ENCODE measurements around the gene MRAS.

The MRAS gene

DNA sequence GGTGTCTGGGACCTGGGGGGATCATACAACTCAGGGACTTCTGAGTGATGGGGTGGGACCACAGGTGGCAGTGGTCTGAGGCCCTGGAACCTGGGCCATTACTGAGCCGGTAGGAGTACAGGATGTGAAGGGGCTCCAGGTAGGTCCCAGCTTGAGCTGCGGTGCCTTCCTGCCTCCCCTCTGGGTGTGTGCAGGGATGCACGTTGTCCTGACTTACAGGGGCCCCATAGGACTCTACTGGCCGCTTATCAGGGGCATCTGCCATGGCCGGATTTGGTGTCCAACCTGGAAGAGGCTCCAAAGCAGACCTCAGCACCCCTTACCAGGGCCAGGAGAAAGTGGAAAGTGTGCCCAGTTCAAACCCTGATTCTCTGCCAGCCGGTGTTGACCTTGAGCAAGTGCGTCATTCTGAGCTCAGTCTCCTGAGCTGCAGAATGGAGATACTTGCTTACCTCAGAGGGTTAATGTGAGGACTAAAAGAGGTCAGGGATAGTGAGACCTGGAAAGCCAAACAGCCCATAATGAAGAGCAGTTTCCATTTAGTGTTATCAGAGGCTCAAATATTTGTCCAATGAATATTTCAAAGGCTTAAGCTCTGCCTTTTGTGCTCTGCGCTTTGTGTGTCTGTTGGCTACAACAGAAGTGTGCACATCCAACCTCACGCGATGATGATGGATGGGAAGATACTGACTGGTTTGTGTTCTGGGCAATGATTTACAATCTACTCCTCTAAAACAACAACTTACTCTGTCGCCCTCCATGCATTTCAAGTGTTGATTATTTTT, 50.6 kb downstream of the MRAS start:
- in situ Hi-C loops (cut with HindIII; ENCODE audit: low sequenced_read_pairs): no loop called here
- TF ChIP-seq, protein P1, sequence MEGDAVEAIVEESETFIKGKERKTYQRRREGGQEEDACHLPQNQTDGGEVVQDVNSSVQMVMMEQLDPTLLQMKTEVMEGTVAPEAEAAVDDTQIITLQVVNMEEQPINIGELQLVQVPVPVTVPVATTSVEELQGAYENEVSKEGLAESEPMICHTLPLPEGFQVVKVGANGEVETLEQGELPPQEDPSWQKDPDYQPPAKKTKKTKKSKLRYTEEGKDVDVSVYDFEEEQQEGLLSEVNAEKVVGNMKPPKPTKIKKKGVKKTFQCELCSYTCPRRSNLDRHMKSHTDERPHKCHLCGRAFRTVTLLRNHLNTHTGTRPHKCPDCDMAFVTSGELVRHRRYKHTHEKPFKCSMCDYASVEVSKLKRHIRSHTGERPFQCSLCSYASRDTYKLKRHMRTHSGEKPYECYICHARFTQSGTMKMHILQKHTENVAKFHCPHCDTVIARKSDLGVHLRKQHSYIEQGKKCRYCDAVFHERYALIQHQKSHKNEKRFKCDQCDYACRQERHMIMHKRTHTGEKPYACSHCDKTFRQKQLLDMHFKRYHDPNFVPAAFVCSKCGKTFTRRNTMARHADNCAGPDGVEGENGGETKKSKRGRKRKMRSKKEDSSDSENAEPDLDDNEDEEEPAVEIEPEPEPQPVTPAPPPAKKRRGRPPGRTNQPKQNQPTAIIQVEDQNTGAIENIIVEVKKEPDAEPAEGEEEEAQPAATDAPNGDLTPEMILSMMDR (IDR thresholded peaks at IDR 0.05; ENCODE audit: low read depth, low read length): no peak
- H3K4me3 ChIP-seq (ENCODE audit: low read depth, low read length): no peak overlapping the region
- no peak for DNase-seq (ENCODE audit: low read depth, low spot score)

DNA sequence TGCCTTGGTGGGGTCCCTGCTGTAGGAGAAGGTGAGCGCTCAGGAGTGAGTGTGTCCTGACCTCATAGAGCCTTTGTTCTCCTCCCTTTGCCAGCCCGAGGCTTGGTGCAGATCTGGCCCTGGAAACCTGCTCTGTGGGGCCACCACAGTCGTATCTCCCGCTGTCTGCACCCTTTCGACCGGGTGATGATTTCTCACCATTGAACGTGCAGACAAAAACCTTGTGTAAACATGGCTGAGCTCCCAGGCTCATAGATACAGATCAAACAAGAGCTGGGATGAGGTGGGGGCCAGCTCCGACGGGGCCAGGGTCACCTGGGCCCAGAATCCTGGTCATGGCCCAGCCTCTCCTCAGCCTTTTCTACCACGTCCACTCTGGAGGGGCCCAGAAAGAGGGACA, 51.4 kb downstream of the MRAS start:
- DNase-seq (ENCODE audit: low read depth, low spot score): no peak
- in situ Hi-C loops (cut with HindIII; ENCODE audit: low sequenced_read_pairs): no loop called here
- no peak overlapping the region for H3K4me3 ChIP-seq (ENCODE audit: low read depth, low read length)
- TF ChIP-seq, protein P1 (IDR thresholded peaks at IDR 0.05; ENCODE audit: low read depth, low read length): no peak

DNA sequence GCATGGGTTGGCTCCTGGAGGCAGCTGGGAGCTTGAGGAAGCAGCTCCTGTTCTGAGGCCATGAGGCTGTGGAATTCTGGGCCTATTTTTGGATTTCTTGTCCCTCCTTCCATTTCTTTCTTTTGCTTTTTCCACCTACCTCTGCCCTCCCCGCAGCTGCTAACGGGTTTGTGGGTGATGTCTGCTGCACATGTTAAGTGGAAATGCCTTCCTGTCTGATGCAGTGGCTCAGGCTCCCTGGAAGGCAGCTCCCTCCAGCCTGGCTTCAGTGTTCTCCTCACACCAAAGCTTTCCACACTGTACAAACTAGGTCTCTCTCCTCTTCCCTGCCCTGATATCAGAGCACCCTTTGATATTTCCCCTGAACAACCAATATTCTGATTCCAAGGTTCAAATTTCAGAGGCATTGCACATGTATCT, 52.3 kb downstream of the MRAS start:
- TF ChIP-seq, protein P1 (IDR thresholded peaks at IDR 0.05; ENCODE audit: low read depth, low read length): no peak
- in situ Hi-C loops (cut with HindIII; ENCODE audit: low sequenced_read_pairs): no loop called here
- DNase-seq (ENCODE audit: low read depth, low spot score): no peak
- H3K4me3 ChIP-seq (ENCODE audit: low read depth, low read length): no peak overlapping the region

DNA sequence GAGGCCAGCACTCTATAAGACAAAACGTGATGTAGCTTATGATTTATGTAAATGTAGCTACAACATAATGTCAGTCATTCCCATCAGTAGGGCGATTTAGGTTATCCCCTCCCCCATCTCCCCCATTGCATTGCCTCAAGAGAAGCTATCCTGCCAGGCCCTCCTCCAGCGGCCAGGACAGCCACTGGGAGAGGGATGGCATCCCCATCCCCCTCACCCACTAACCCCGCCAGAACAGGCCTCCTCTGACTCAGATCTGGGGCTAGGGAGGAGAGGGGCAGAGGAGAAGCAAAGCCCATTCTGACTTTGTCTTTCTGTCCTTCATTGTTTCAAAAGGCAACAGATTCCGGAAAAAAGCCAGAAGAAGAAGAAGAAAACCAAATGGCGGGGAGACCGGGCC, 53.5 kb downstream of the MRAS start:
- TF ChIP-seq, protein P1 (IDR thresholded peaks at IDR 0.05; ENCODE audit: low read depth, low read length): no peak
- no peak for DNase-seq (ENCODE audit: low read depth, low spot score)
- no peak overlapping the region for H3K4me3 ChIP-seq (ENCODE audit: low read depth, low read length)
- in situ Hi-C loops (cut with HindIII; ENCODE audit: low sequenced_read_pairs): no loop called here

DNA sequence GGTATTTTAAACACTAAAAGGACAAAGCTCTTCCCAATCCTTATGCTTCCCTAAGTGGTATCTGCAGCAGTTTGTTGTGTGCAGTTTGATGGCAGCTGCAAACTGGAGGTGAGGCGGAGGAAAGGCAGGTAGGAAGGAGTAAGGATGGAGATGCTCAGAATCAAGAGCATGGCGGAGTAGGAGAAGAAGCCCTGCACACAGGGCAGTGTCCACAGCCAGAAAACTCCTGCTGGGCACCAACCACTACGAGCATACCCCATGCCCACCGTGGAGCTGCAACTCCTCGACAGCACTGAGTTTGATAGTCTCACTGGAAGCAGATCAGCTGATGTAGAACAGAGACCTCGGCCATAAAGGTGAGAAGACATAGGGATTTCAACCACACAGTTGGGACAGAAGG, 55.7 kb downstream of the MRAS start:
- no peak for DNase-seq (ENCODE audit: low read depth, low spot score)
- H3K4me3 ChIP-seq (ENCODE audit: low read depth, low read length): no peak overlapping the region
- in situ Hi-C loops (cut with HindIII; ENCODE audit: low sequenced_read_pairs): no loop called here
- TF ChIP-seq, protein P1 (IDR thresholded peaks at IDR 0.05; ENCODE audit: low read depth, low read length): no peak

DNA sequence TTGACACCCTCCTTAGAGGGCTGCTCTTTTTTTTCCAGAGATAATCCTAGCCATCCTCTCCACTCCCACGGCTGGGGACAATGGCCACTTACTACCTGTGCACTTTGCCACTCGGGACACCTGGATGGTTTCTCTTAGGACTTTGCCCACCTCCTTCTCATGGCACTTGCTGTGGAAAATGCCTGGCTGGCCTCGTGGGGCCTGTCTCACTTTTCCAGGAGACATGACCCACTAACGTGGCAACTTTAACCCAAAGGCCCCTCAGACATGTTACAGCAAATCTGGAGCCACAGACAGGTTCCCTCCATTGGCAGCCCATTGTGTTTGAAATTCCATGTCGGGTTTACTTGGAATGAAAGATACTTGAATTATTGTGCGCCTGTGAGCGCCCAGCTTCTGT, 56.6 kb downstream of the MRAS start:
- in situ Hi-C loops (cut with HindIII; ENCODE audit: low sequenced_read_pairs): no loop called here
- no peak for DNase-seq (ENCODE audit: low read depth, low spot score)
- TF ChIP-seq, protein P1 (IDR thresholded peaks at IDR 0.05; ENCODE audit: low read depth, low read length): no peak
- H3K4me3 ChIP-seq (ENCODE audit: low read depth, low read length): no peak overlapping the region

All from astrocyte of the spinal cord (primary cell).